PC-3 (cell line): ENCODE results near the gene CABP7.

Source experiments
- CTCF ChIP-seq: fragments of 300-600 bp; sonication (generic); conservative IDR thresholded peaks from 2 replicates; pipeline ENCODE4 v1.5.1; 2017; ENCODE audit warnings: antibody characterized with exemption, low read depth, mild to moderate bottlenecking, low read length
- EZH2 ChIP-seq: fragments of 300-600 bp; sonication (generic); IDR thresholded peaks from one replicate; pipeline ENCODE4 v1.6.1; 2017; ENCODE audit warnings: antibody characterized with exemption, mild to moderate bottlenecking, low read length; ENCODE audit not compliant: unreplicated experiment
- EZH2phosphoT487 ChIP-seq: fragments of 300-600 bp; sonication (generic); IDR thresholded peaks from 2 replicates; pipeline ENCODE4 v1.6.1; 2018; ENCODE audit warnings: mild to moderate bottlenecking, antibody characterized with exemption, low read length, borderline replicate concordance

- no peak for TF ChIP-seq CTCF
- no peak for TF ChIP-seq EZH2
- TF ChIP-seq EZH2phosphoT487, result no peak
Observed at GRCh38 chr22:29734838-29735237, 15.0 kb downstream of the CABP7 start.
